Spinal cord (tissue), 10 donors: ENCODE measurements around the gene LRP1-AS. TPM values are rescaled to one million over a fixed set of nuclear protein-coding genes. Genes with fewer than 3 reads are reported as not detected.
A peak's percentile ranks its signal among the peaks of the same experiment; 100 is the strongest.

ENCODE experiments used
- DNase-seq, 6 donors: peaks; one replicate each; pipeline versions ENCODE4 v3.0.0 to v3.0.0-alpha.2; 2013 to 2015; ENCODE audit warnings: low spot score in 6 of 6, low read depth in 4 of 6
- H3K27ac ChIP-seq: one replicate; pipeline ENCODE4 v1.5.1; 2013; ENCODE audit warnings: low read depth, low read length, control low read depth
- H3K27me3 ChIP-seq: one replicate; pipeline ENCODE4 v1.6.1; 2013; ENCODE audit warnings: low read length; ENCODE audit not compliant: control insufficient read depth, insufficient read depth
- H3K36me3 ChIP-seq: one replicate; pipeline ENCODE4 v1.6.1; 2013; ENCODE audit warnings: low read length; ENCODE audit not compliant: control insufficient read depth, insufficient read depth
- H3K4me1 ChIP-seq: one replicate; pipeline ENCODE4 v1.6.1; 2013; ENCODE audit warnings: low read length; ENCODE audit not compliant: control insufficient read depth, insufficient read depth
- H3K4me3 ChIP-seq: one replicate; pipeline ENCODE4 v1.5.1; 2013; ENCODE audit warnings: low read depth, low read length, control low read depth
- H3K9me3 ChIP-seq: one replicate; pipeline ENCODE4 v1.6.1; 2013; ENCODE audit warnings: low read length; ENCODE audit not compliant: control insufficient read depth, insufficient read depth
- WGBS: methylation state at CpG from one replicate; pipeline ENCODE4 v1.1.5; 2013; ENCODE audit warnings: missing lambda C conversion rate; ENCODE audit not compliant: insufficient coverage; 5-methylcytosine and 5-hydroxymethylcytosine counted together
- polyA plus RNA-seq, 2 donors: library from polyadenylated mRNA; unstranded; fragments of 120-200 nt; gene quantifications; one replicate each; pipeline ENCODE4 v1.2.1, GENCODE V29; 2013; ENCODE audit not compliant: insufficient read length in 2 of 2
- total RNA-seq, 2 donors: library from RNA; depleted of rRNA in 1 of 2; stranded (reverse); fragments of 120-200 nt in 1 of 2; fragments of >200 nt in 1 of 2; gene quantifications; one replicate each; pipeline versions ENCODE4 v1.2.3 to v1.2.4, GENCODE V29; 2013 to 2014
- donor health status: healthy.

LRP1-AS gene
- total and polyA plus RNA-seq, 4 donors: 2.3 TPM; not detected in 3

DNA sequence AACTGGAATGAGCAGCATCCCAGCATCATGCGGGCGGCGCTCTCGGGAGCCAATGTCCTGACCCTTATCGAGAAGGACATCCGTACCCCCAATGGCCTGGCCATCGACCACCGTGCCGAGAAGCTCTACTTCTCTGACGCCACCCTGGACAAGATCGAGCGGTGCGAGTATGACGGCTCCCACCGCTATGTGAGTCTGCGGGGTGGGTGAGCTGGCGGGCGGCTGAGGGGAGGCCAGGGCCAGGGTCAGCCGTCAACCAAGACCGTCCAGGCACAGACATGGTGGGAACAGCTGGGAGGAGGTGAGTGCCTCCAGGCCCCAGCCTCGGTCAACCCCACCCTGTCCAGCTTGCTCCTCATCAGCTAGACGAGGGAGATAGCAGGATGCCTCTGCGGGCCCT lies 43.4 kb upstream of the LRP1-AS start:
- DNase-seq: no peak
- Histone ChIP-seq H3K4me3 (no peak overlapping the region), H3K9me3 (no peaks in the 10 kb centered on the region), H3K27ac (no peak overlapping the region), H3K36me3 (peaks cover 100% of the 10 kb centered on the region), H3K27me3 (no peaks in the 10 kb centered on the region), H3K4me1 (peaks cover 21% of the 10 kb centered on the region)
- WGBS: 95% methylated on average over 23 of the region's 23 CpGs

DNA sequence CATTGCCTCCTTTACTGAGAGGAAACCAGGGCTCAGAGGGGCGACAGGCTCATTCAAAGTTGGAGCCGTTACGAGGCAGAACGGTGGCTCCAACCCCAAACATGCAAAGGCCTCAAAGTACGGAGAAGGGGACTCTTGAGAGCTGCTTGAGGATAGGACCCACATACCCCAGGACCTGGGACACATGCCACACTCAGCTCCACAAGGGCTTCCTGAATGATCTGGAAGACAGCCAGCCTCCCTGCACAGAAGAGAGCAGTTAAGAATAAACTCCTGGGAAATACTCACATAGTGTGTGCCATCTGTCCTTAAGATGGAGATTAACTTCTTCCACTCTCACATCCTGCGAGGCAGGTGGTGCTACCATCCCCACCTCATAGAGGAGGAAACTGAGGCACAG lies 42.6 kb upstream of the LRP1-AS start:
- Histone ChIP-seq H3K4me3 (no peak overlapping the region), H3K27me3 (no peaks in the 10 kb centered on the region), H3K9me3 (no peaks in the 10 kb centered on the region), H3K4me1 (peaks cover 21% of the 10 kb centered on the region), H3K36me3 (peaks cover 100% of the 10 kb centered on the region), H3K27ac (no peak overlapping the region)
- WGBS: 76% methylated on average over 5 of the region's 6 CpGs
- DNase-seq: peak in 2 of 6 donors; percentile 71 to 78

DNA sequence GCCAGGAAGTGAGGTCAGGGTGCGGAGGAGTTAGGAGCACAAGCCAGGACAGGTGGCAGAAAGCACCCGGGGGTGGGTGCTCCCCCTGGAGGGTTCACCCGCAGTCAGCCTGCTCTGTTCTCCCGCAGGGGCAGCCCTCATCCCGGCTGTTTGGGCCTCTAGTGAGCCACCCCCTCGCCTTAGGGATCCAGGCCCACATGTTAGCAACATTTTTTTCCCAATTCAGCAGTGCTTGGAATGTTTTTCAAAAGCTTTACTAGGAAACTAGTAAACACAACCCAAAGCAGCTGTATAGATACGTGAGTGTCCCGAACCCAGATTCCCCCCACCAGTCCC lies 40.6 kb upstream of the LRP1-AS start:
- H3K27me3 ChIP-seq: no peaks in the 10 kb centered on the region
- no peak overlapping the region for H3K27ac ChIP-seq
- H3K36me3 ChIP-seq: peaks cover 100% of the 10 kb centered on the region
- no peak overlapping the region for H3K4me3 ChIP-seq
- DNase-seq: no peak
- peaks cover 21% of the 10 kb centered on the region for H3K4me1 ChIP-seq
- no peaks in the 10 kb centered on the region for H3K9me3 ChIP-seq
- 86% methylated on average over 8 of the region's 8 CpGs for WGBS

DNA sequence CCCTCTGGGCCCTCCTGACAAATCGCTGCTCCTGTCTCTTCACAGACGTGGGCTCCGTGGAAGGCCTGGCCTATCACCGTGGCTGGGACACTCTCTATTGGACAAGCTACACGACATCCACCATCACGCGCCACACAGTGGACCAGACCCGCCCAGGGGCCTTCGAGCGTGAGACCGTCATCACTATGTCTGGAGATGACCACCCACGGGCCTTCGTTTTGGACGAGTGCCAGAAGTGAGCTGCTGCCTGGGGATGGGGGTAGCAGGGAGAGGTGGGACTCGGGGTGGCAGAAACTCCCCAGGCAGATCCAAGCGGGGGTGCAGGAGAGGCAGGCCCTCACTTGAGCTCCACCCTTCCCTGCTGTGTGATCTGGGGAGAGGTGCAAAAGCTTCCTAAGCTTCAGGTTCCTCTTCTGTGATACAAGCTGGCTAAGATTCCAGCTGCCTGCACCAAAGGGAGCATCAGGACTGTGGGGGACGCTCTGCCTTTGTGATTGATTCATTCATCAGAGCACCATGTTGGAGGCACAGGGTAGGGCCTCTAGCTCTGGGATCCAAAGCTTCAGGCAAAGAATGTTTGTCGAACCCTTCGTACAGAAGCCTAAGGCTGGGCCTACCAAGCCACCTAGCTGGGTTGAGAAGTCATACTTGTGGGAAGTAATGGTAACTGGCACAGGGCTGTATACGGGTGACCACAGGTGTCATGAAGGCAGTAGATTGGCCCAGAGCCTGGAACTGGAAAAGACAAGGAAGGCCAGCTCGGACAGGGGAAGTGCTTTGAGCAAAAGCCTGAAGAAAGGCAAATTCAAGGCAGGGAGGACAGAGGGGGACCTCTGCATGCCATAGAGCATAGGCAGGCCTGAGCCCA lies 40.0 kb upstream of the LRP1-AS start:
- H3K27ac ChIP-seq: no peak overlapping the region
- peaks cover 99% of the 10 kb centered on the region for H3K36me3 ChIP-seq
- no peak for DNase-seq
- H3K9me3 ChIP-seq: no peaks in the 10 kb centered on the region
- WGBS: 81% methylated on average over 14 of the region's 21 CpGs
- H3K27me3 ChIP-seq: no peaks in the 10 kb centered on the region
- H3K4me1 ChIP-seq: peaks cover 21% of the 10 kb centered on the region
- no peak overlapping the region for H3K4me3 ChIP-seq

DNA sequence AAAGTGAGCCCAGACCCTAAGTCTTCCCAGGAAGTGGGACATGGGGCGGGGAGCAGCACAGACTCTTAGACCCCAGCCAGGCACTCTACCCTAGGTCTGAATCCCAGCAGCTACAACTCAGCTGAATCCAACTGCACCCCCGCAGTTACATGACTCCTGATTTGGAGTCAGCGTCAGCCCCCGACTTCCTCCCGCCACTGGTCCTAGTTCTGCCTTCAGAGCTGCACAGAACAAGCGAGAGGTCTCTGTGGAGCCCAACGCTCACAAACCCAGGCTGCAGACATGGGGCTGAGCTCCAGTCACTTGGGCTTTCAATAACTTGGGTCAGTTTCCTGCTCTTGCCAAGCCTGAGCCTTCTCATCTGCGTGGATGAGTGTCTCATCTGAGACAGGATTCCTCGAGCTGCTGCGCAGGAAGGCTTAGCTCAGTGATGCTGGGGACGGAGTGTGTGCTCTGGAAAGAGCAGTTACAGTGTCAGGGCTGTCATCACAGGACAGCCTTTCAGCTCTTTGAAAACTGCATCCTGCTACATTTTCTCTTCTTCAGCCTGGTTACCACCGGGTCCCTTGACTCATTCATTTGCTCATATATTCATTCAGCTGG lies 38.6 kb upstream of the LRP1-AS start:
- WGBS: 97% methylated on average over 12 of the region's 12 CpGs
- H3K27ac ChIP-seq: no peak overlapping the region
- no peaks in the 10 kb centered on the region for H3K27me3 ChIP-seq
- peaks cover 97% of the 10 kb centered on the region for H3K36me3 ChIP-seq
- no peak for DNase-seq
- no peaks in the 10 kb centered on the region for H3K9me3 ChIP-seq
- no peak overlapping the region for H3K4me3 ChIP-seq
- peaks cover 21% of the 10 kb centered on the region for H3K4me1 ChIP-seq

DNA sequence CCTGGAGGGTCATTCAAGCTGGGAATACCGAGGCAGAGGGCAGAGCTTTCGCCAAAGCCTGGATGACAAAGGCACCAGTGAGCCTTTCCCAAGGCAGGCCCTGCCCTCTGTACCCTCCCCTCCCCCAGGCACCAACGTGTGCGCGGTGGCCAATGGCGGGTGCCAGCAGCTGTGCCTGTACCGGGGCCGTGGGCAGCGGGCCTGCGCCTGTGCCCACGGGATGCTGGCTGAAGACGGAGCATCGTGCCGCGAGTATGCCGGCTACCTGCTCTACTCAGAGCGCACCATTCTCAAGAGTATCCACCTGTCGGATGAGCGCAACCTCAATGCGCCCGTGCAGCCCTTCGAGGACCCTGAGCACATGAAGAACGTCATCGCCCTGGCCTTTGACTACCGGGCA lies 38.0 kb upstream of the LRP1-AS start:
- 95% methylated on average over 25 of the region's 25 CpGs for WGBS
- H3K4me1 ChIP-seq: peaks cover 18% of the 10 kb centered on the region

DNA sequence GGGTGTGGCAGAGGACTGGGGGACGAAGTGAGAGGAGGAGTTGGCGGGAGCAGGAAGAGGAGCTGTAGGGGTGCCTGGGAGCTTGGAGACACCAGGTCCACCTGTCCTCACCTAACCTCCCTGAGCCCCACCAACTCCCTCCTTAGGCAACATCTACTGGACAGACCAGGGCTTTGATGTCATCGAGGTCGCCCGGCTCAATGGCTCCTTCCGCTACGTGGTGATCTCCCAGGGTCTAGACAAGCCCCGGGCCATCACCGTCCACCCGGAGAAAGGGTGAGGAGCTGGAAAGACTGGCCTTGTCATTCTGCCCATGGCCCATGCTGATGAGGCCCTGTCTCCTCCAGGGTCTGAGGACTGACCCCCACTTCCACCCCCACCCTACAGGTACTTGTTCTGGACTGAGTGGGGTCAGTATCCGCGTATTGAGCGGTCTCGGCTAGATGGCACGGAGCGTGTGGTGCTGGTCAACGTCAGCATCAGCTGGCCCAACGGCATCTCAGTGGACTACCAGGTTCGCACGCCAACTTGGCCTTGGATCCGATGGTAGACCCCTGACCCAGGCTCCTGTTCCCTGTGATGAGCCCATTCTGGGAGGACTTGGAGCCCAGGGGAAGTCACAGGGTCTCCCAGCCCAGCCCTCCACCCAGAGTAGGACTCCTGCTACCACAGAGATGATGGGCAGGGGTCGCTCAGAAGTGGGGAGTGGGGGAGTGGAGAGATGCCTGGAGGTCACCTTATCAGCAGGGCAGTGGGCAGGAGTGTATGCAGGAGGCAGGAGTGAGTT lies 36.7 kb upstream of the LRP1-AS start:
- no peaks in the 10 kb centered on the region for H3K27me3 ChIP-seq
- no peak for DNase-seq
- peaks cover 97% of the 10 kb centered on the region for H3K36me3 ChIP-seq
- no peaks in the 10 kb centered on the region for H3K9me3 ChIP-seq
- no peak overlapping the region for H3K27ac ChIP-seq
- H3K4me3 ChIP-seq: no peak overlapping the region
- 95% methylated on average over 18 of the region's 22 CpGs for WGBS
- H3K4me1 ChIP-seq: peaks cover 5% of the 10 kb centered on the region

More for the DNA sequence above, 38.0 kb upstream of the LRP1-AS start:
- no peak for DNase-seq
- H3K27me3 ChIP-seq: no peaks in the 10 kb centered on the region
- no peaks in the 10 kb centered on the region for H3K9me3 ChIP-seq
- H3K36me3 ChIP-seq: peaks cover 97% of the 10 kb centered on the region
- no peak overlapping the region for H3K27ac ChIP-seq
- no peak overlapping the region for H3K4me3 ChIP-seq

DNA sequence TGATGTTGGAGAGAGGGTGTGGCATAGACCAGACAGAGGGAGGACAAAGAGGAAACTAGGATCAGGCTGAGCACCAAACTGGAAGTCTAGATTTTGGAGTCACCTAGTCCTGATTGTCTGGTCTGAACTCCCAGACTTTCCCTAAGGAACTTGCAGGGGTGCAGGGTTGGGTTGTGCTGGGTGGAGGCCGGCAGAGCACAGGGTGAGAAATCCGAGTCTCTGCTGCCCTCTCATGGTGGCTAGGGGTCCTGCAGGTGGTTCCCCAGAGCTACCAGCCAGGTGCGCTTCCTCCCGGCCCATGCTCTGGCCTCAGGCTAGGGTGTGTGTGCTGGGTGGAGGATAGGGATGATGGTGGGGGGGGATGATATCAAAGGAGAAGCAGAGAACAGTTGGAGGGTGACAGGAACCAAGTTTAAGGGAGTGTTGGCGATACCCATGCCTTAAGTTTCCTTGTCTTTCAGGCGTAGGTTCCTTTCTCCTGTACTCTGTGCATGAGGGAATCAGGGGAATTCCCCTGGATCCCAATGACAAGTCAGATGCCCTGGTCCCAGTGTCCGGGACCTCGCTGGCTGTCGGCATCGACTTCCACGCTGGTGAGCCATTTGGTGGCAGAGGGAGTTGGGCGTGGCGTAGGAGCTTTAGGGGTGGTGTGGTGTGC lies 35.6 kb upstream of the LRP1-AS start:
- H3K4me1 ChIP-seq: no peaks in the 10 kb centered on the region
- no peaks in the 10 kb centered on the region for H3K27me3 ChIP-seq
- H3K36me3 ChIP-seq: peaks cover 97% of the 10 kb centered on the region
- H3K9me3 ChIP-seq: no peaks in the 10 kb centered on the region
- peak in 5 of 6 donors; percentile 28 to 85 (median 53) for DNase-seq
- WGBS: 62% methylated on average over 11 of the region's 13 CpGs
- no peak overlapping the region for H3K4me3 ChIP-seq
- no peak overlapping the region for H3K27ac ChIP-seq

DNA sequence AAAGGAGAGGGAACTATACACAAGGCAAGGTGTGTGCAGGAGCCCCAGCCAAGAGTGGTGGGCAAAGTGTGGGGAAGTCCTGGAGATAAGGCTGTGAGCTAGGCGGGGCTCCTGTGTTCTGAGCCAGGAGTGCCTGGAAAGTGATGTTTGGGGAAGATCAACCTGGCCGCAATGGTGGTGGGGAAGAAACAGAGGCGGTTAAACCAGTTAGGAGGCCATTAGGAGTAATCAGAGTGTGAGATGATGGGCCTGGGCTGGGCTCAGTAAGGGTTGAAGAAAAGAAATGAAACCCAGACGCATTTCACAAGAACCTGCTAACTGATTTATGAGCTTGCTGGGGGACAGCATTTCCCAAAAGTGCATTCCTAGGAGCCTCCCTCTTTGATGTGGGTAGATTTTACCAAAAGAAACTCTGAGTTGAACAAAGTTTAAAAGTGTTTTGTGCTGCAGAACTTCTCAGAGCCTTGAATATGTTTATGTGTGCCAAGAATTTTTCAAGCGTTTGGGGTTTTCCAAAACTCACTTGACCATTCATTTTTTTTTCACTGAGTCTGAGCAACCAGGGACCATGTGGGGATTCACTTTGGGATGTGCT lies 34.2 kb upstream of the LRP1-AS start:
- H3K9me3 ChIP-seq: no peaks in the 10 kb centered on the region
- 83% methylated on average over 3 of the region's 5 CpGs for WGBS
- H3K4me3 ChIP-seq: no peak overlapping the region
- H3K36me3 ChIP-seq: peaks cover 97% of the 10 kb centered on the region
- H3K4me1 ChIP-seq: no peaks in the 10 kb centered on the region
- no peak overlapping the region for H3K27ac ChIP-seq
- no peaks in the 10 kb centered on the region for H3K27me3 ChIP-seq
- no peak for DNase-seq
